ENCODE results near the gene TSPAN4.

The TSPAN4 gene

GRCh38 chr11:808427-809286, 34.0 kb upstream of the TSPAN4 start:
- no peak for DNase-seq

- DNase-seq: peak; percentile 96
Observed at GRCh38 chr11:809287-810039, 33.2 kb upstream of the TSPAN4 start, which contains the start of gene RPLP2. RPLP2 (plus strand) TSS chr11:809967; CDS start chr11:810235, 268 bp downstream.

GRCh38 chr11:810040-810567, 32.5 kb upstream of the TSPAN4 start:
- DNase-seq: no peak

- no peak for DNase-seq
Observed at GRCh38 chr11:811446-812245, 31.0 kb upstream of the TSPAN4 start.

GRCh38 chr11:812390-812789, 30.3 kb upstream of the TSPAN4 start:
- DNase-seq: no peak

GRCh38 chr11:813072-813455, 29.6 kb upstream of the TSPAN4 start:
- DNase-seq: no peak

- no peak for DNase-seq
Observed at GRCh38 chr11:813456-814096, 29.1 kb upstream of the TSPAN4 start.

- no peak for DNase-seq
Observed at GRCh38 chr11:815675-816432, 26.8 kb upstream of the TSPAN4 start.

GRCh38 chr11:816433-816779, 26.2 kb upstream of the TSPAN4 start:
- DNase-seq: no peak

- DNase-seq: no peak
Observed at GRCh38 chr11:818396-819128, 24.1 kb upstream of the TSPAN4 start, which contains the start of gene PNPLA2. PNPLA2 (plus strand) TSS chr11:818914; CDS start chr11:819719, 805 bp downstream.

- peak; percentile 94 for DNase-seq
Observed at GRCh38 chr11:819129-819931, 23.3 kb upstream of the TSPAN4 start.

- peak; percentile 87 for DNase-seq
Observed at GRCh38 chr11:819943-820649, 22.6 kb upstream of the TSPAN4 start.

- no peak for DNase-seq
Observed at GRCh38 chr11:820655-821511, 21.8 kb upstream of the TSPAN4 start.

GRCh38 chr11:821512-822371, 20.9 kb upstream of the TSPAN4 start:
- DNase-seq: no peak

GRCh38 chr11:823441-824291, 19.0 kb upstream of the TSPAN4 start:
- DNase-seq: no peak

- no peak for DNase-seq
Observed at GRCh38 chr11:824292-824880, 18.3 kb upstream of the TSPAN4 start.
